H1 (cell line): ENCODE results near the gene KDM6B. TPM values are rescaled to one million over a fixed set of nuclear protein-coding genes. Genes with fewer than 3 reads are reported as not detected.

Source experiments
- ATF2 ChIP-seq: IDR thresholded peaks from 2 replicates; pipeline ENCODE4 v1.6.1; 2012; ENCODE audit warnings: low read length, inconsistent platforms
- CBX8 ChIP-seq: fragments of 300-800, 300-1000 bp; sonication (generic); IDR thresholded peaks from 2 replicates; pipeline ENCODE4 v1.7.1; 2016; ENCODE audit warnings: low read depth, low read length, borderline replicate concordance
- CHD7 ChIP-seq: fragments of 300-600 bp; sonication (generic); IDR thresholded peaks from 2 replicates; pipeline ENCODE4 v1.7.1; 2012; ENCODE audit warnings: low read length, moderate library complexity, mild to moderate bottlenecking, inconsistent platforms; ENCODE audit not compliant: insufficient replicate concordance
- EP300 ChIP-seq, 2 experiments: IDR thresholded peaks; 1 replicate in 1 of 2; 2 replicates in 1 of 2; pipeline ENCODE4 v1.6.1; 2011 to 2012; ENCODE audit warnings: low read depth in 2 of 2, low read length in 2 of 2, mild to moderate bottlenecking in 2 of 2, borderline replicate concordance in 1 of 2, inconsistent platforms in 1 of 2, moderate library complexity in 1 of 2
- FOSL1 ChIP-seq: IDR thresholded peaks from 2 replicates; pipeline ENCODE4 v1.6.1; 2011; ENCODE audit warnings: mild to moderate bottlenecking, low read depth, low read length, moderate library complexity; ENCODE audit not compliant: insufficient read depth
- KDM4A ChIP-seq: IDR thresholded peaks from one replicate; pipeline ENCODE4 v1.7.1; 2012; ENCODE audit warnings: low read depth, mild to moderate bottlenecking, moderate library complexity, low read length, inconsistent platforms; ENCODE audit not compliant: severe bottlenecking
- POU5F1 ChIP-seq: IDR thresholded peaks from 2 replicates; pipeline ENCODE4 v1.6.1; 2011; ENCODE audit warnings: low read depth, mild to moderate bottlenecking, low read length, moderate library complexity
- SIN3A ChIP-seq, 2 experiments: IDR thresholded peaks in 1 of 2; conservative IDR thresholded peaks in 1 of 2; 2 replicates each; pipeline ENCODE4 v1.6.1; 2011 to 2012; ENCODE audit warnings: low read length in 2 of 2, improper control_type of control experiment in 1 of 2, low read depth in 1 of 2, mild to moderate bottlenecking in 1 of 2
- SUZ12 ChIP-seq: fragments of 200-600 bp; sonication (generic); IDR thresholded peaks from 2 replicates; pipeline ENCODE4 v1.6.1; 2012; ENCODE audit warnings: mild to moderate bottlenecking, inconsistent platforms, low read length, moderate library complexity, mixed read lengths
- polyA plus RNA-seq, 7 experiments: library from polyadenylated mRNA; depleted of rRNA in 3 of 7; stranded (reverse) in 5 of 7; unstranded in 2 of 7; fragments of >200 nt in 5 of 7; fragments of 200-250 nt in 2 of 7; gene quantifications; 1 replicate in 5 of 7; 2 replicates in 1 of 7; 4 replicates in 1 of 7; pipeline versions ENCODE4 v1.2.1 to v1.2.3, GENCODE V29; 2011 to 2013; ENCODE audit warnings: missing spikeins in 2 of 7, mixed read lengths in 2 of 7
- total RNA-seq: library from RNA; stranded (reverse); fragmentation: NEBNext Ultra II Directional; extraction: Animal tissue kit (Norgen Biotek cat#: 25700); gene quantifications from 2 replicates; pipeline ENCODE4 v1.2.1, GENCODE V29; 2021

Gene KDM6B
- total and polyA plus RNA-seq, 2 of the 8 experiments (the other 6 are each of a cell fraction or from before 2014, with no cell fraction given): 0.48 to 3.7 TPM

GRCh38 chr17:7814969-7815368 lies 19.0 kb upstream of the KDM6B start (continued):
- TF ChIP-seq CHD7: no peak
- no peak for TF ChIP-seq SUZ12
- no peak for TF ChIP-seq CBX8
- no peak for TF ChIP-seq FOSL1
- no peak for TF ChIP-seq EP300 (IDR thresholded peaks at IDR 0.05; ENCODE audit: borderline replicate concordance in 1 of 2, low read depth in 2 of 2, low read length in 2 of 2)
- no peak for TF ChIP-seq ATF2
- TF ChIP-seq POU5F1: no peak
- TF ChIP-seq KDM4A: no peak
- TF ChIP-seq SIN3A (conservative IDR thresholded peaks at IDR 0.05 in 1 of 2, IDR thresholded peaks at IDR 0.05 in 1 of 2; ENCODE audit: low read depth in 1 of 2, low read length in 2 of 2): no peak
